NB4 (cell line): ENCODE results near the gene KCTD17.

Experiments
- CTCF ChIP-seq: IDR thresholded peaks from one replicate; pipeline ENCODE4 v1.5.1; 2012; ENCODE audit warnings: low read depth, low read length
- MAX ChIP-seq: IDR thresholded peaks from 2 replicates; pipeline ENCODE4 v1.6.1; 2011; ENCODE audit warnings: low read depth, low read length
- POLR2A ChIP-seq: IDR thresholded peaks from 2 replicates; pipeline ENCODE4 v1.6.1; 2011; ENCODE audit warnings: mild to moderate bottlenecking; ENCODE audit not compliant: insufficient read length; ENCODE audit errors: extremely low read depth

- TF ChIP-seq CTCF (no peak), POLR2A (no peak), MAX (no peak)
These were observed 48.9 kb upstream of the KCTD17 start for GRCh38 chr22:37002633-37003032.
